HL-60 (cell line): ENCODE results near the gene RIMS3.

Experiments
- DNase-seq, 2 experiments: peaks; one replicate each; pipeline ENCODE4 v3.0.0-alpha.2; 2010 to 2020; ENCODE audit warnings: low read depth in 1 of 2, low spot score in 1 of 2
- H3K27ac ChIP-seq: fragments of 250-450 bp; sonication (Bioruptor Pico); replicated peaks from 2 replicates; pipeline ENCODE4 v1.5.1; 2020; ENCODE audit warnings: mild to moderate bottlenecking, moderate library complexity
- H3K27me3 ChIP-seq: fragments of 250-450 bp; sonication (Bioruptor Pico); 2 replicates; pipeline ENCODE4 v1.5.1; 2021; ENCODE audit warnings: mild to moderate bottlenecking, moderate library complexity; ENCODE audit not compliant: insufficient read depth, poor library complexity, severe bottlenecking
- H3K4me3 ChIP-seq: replicated peaks from 2 replicates; pipeline ENCODE4 v1.5.1; 2011; ENCODE audit warnings: mild to moderate bottlenecking, control low read depth, low read length; ENCODE audit not compliant: insufficient read depth
- CTCF ChIP-seq: IDR thresholded peaks from one replicate; pipeline ENCODE4 v1.5.1; 2011; ENCODE audit warnings: low read length, control low read depth, inconsistent platforms; ENCODE audit not compliant: insufficient read depth
- GABPA ChIP-seq: IDR thresholded peaks from 2 replicates; pipeline ENCODE4 v1.6.1; 2012; ENCODE audit warnings: low read depth
- POLR2AphosphoS5 ChIP-seq: IDR thresholded peaks from 2 replicates; pipeline ENCODE4 v1.6.1; 2012; ENCODE audit warnings: low read depth
- REST ChIP-seq: IDR thresholded peaks from 2 replicates; pipeline ENCODE4 v1.6.1; 2012; ENCODE audit warnings: low read depth; ENCODE audit not compliant: insufficient replicate concordance
- SPI1 ChIP-seq: IDR thresholded peaks from 2 replicates; pipeline ENCODE4 v1.6.1; 2012; ENCODE audit warnings: low read depth, mild to moderate bottlenecking, borderline replicate concordance

Gene RIMS3

GRCh38 chr1:40625476-40626382, 39.8 kb downstream of the RIMS3 start:
- H3K27ac ChIP-seq = no peak overlapping the region

GRCh38 chr1:40625076-40625475, 40.4 kb downstream of the RIMS3 start:
- TF ChIP-seq GABPA = no peak
- TF ChIP-seq CTCF = no peak
- no peak for TF ChIP-seq POLR2AphosphoS5
- TF ChIP-seq SPI1 = no peak
- TF ChIP-seq REST = no peak
- H3K27ac ChIP-seq = no peak overlapping the region
- no peak overlapping the region for H3K4me3 ChIP-seq
- no peak for DNase-seq
- no peaks in the 10 kb centered on the region for H3K27me3 ChIP-seq

More at GRCh38 chr1:40625476-40626382, 39.8 kb downstream of the RIMS3 start:
- Histone ChIP-seq H3K27me3 (no peaks in the 10 kb centered on the region), H3K4me3 (no peak overlapping the region)
- no peak for DNase-seq
- TF ChIP-seq SPI1 (no peak), GABPA (no peak), REST (no peak), POLR2AphosphoS5 (no peak), CTCF (no peak)

GRCh38 chr1:40622936-40623629, 42.4 kb downstream of the RIMS3 start:
- H3K27me3 ChIP-seq = no peaks in the 10 kb centered on the region
- H3K4me3 ChIP-seq = no peak overlapping the region
- no peak for DNase-seq
- H3K27ac ChIP-seq = no peak overlapping the region
- TF ChIP-seq REST = no peak
